Glomerular visceral epithelial cell (primary cell): ENCODE data around the gene STX4.

Experiments
- DNase-seq: peaks from one replicate; pipeline ENCODE4 v3.0.0-alpha.2; 2016; ENCODE audit errors: extremely low spot score

The STX4 gene

DNA sequence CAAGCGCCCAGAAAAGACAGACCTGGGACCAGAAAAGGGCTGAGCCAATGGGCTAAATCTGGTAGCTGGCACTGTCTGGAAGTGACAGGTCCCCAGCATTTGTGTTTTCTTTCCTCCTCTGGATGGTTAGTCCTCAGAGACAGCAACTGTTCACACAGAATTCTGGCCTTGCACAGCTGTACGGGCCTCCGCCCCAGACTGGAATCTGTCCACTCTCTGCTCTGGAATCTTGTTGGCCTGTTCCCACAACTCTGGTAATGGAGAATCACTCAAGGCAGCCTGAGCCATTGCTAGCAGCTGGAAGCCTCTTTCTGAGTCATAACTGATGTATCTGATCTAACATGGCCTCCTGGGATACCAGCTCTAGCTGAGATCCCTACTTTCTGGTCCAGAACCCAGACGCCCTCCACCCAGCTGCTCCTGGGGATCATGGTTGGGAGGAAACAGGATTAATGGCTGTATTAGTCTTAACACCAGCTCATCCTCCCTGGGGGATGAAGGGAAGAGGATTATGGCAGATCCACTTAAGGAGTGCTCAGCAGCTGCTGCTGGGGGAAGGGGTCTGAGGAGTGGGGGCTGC is 31.6 kb downstream of the STX4 start:
- peak; percentile 65 for DNase-seq

DNA sequence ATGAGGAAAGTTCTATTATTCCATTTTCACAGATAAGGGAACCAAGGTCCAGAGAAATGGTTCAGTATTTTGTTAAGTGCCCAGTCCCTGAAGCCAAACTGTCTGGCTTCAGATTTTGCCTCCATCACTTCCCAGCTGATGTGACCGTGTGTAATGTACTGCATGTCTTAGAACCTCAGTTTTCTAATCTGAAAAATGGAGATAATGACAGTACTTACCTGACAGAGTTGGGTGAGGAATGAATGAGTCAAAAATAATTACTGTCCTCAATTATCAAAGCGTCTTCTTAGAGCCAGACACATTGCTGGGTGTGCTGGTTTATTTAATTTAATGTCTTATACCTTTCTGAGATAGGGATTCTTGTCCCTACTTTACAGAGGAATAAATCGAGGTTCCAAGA is 34.0 kb downstream of the STX4 start:
- no peak for DNase-seq

DNA sequence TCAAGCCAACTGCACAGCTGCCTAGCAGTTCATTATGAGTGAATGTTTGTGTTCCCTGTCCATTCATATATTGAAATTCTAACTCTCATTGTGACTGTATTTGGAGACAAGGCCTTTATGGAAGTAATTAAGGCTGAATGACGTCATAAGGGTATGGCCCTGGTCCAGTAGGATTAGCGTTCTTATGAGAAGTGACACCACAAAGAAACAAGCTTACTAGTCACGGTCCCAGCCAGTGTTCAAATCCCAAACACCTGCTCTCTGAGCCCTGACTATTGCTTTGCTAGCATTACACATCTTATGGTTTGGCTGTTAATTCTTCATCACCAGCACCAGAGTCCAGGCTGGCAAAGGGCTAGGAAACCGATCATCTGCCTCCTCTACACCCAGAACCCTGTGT is 38.5 kb downstream of the STX4 start:
- no peak for DNase-seq

DNA sequence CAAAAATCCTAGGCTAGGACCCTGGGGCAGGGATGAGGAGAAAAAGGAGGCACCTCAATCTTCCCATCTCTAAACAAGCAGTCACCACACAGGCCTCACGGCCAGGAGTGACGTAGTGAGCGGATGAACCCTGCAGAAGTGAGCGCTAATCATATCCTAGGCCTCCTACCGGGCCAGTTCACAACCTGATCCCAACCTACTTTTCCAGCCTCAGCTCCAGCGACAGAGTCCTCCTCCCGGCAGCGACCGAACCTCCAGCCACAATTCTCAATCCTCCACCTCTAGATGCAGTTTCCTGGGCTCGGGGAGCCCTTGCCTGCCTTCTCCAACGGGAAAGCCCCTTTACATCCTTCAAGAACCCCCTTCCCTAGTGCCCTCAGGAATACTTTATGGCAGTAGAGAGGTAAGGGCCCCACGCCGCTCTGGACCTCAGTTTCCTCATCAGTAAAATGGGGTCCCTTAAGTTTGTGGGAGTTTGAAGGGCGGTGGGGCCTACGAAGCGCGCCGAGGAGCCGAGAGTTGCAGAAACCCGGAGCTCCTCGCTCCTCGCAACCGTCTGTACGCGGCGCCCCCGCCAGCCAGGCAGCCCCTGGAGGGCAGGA is 39.3 kb downstream of the STX4 start:
- no peak for DNase-seq

DNA sequence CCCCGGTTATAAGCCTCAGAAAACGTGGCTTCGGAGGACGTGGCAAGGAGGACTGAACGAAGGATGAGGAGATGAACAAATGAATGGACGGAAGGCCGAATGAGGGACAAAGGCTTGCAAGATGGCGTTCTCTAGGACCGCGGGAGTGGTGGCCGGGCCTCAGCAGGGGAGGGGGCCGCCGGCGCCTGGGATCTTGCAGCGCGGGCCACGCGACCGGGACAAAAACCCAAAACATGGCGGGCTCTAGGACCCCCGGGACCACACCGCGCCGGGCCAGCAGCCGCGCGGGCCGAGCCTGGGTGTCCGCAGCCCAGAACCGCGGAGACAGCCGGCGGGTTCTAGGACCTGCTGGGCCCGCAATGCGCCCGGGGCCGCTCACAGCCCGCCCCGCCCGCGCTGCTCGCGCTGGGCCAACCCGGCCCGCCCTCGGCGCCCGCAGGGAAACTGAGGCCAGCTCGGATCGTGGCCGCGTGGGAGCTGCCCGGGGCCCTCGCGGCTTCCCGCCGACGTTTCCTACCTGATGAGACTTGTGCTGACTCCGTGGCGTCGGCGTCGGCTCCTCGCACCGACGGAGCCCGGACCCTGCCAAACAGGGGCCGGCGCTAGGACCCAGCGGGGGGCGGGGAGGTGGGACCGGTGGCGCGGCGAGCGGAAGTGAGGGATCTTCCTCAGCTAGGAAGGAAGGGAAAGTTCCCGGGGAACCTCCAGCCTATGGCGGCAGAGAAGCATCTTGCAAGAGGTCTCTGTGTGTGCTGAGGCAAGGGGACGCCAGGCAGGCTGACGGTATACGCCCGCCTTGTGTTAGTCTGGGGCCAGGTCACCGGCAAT is 40.0 kb downstream of the STX4 start:
- peak; percentile 83 for DNase-seq

DNA sequence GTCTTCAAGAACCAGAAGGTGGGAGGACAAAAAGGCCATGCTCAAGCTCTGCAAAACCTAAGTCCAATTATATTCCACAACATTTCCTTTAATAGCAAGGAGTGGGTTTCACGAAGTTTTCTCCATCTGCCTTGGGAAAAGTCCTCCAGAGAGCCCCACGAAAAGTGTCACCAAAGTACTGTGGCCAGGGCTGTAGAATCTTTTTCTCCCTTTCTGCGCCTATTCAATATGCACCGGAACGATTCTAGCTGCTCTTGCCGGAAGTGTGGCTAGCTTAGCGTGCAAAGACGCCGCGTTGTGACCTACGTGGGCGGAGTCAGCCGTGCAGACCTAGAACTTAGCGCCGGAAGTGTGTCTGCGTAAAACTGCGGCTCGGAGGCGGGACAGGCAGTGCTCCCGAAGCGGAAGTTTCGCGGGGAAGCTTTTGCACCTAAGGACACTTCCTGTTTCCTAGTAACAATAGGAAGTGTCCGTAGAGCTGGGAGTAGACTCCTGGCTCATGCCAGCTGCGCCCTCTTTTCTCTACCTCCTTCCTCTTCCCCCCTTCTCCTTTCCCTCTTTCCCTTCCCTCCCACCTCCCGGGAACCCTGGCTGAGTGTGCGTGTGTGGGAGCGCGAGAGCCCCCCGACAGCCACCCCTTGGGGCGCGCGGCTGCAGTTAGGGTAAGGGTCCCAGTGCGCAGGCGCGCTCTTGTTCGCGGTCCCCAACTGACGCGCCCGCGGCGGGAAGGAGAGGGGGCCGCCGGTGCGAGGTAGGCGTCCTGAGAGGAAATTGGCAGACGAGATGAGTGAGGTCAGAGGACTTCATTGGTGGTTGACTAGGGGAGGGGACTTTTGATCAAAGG is 40.8 kb downstream of the STX4 start, which contains the start of the genes ZNF646 and ZNF668:
Gene ZNF646 (plus strand): TSS at position 453 of the 844 bp plus-strand sequence. CDS start 1,903 bp downstream, outside the sequence.
Gene ZNF668 (minus strand): TSS at position 271 of the 844 bp plus-strand sequence. CDS start 9,781 bp downstream, outside the sequence.
- peak; percentile 98 for DNase-seq

DNA sequence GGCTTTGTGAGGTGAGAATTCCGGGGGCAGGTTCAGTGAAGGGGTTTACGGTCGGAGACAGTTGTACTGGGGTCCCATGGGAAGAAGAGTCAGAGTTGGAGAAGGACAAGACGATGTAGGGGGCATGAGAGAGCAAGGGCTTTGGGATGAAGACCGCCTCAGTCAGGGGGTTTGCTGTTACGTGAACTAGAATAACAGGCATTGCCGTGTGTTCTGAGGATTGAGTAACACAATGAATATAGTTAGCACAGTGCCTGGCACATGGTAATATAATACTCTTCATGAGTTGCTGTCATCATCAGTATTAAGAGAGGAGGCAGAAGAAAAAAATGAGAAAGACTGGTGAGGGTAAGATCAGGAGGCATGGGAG is 41.4 kb downstream of the STX4 start:
- DNase-seq: no peak

DNA sequence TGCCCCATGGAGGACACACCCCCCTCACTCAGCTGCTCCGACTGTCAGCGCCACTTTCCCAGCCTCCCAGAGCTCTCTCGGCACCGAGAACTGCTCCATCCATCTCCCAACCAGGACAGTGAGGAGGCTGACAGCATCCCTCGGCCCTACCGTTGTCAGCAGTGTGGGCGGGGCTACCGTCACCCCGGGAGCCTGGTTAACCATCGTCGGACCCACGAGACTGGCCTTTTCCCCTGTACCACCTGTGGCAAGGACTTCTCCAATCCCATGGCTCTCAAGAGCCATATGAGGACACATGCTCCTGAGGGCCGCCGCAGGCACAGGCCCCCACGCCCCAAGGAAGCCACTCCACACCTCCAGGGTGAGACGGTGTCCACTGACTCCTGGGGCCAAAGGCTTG is 43.0 kb downstream of the STX4 start:
- DNase-seq: no peak

DNA sequence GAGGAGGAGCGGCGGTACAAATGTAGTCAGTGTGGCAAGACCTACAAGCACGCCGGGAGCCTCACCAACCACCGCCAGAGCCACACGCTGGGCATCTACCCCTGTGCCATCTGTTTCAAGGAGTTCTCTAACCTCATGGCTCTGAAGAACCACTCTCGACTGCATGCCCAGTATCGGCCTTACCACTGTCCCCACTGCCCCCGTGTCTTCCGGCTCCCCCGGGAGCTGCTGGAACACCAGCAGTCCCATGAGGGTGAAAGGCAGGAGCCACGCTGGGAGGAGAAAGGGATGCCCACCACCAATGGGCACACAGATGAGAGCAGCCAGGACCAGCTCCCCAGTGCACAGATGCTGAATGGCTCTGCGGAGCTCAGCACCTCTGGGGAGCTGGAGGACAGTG is 43.7 kb downstream of the STX4 start:
- DNase-seq: no peak

DNA sequence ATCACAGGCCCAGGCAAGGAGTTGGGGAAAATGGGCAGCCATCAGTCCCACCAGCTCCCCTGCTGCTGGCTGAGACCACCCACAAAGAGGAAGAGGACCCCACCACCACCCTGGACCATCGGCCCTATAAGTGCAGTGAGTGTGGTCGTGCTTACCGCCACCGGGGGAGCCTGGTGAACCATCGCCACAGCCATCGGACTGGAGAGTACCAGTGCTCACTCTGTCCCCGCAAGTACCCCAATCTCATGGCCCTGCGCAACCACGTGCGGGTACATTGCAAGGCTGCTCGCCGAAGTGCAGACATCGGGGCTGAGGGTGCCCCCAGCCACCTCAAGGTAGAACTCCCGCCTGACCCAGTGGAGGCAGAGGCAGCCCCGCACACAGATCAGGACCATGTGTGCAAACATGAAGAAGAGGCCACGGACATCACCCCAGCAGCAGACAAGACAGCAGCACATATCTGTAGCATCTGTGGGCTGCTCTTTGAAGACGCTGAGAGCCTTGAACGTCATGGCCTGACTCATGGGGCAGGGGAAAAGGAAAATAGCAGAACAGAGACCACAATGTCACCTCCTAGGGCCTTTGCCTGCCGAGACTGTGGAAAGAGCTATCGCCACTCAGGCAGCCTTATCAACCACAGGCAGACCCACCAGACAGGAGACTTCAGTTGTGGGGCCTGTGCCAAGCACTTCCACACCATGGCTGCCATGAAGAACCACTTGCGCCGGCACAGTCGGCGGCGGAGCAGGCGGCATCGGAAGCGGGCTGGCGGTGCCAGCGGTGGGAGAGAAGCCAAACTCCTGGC is 44.4 kb downstream of the STX4 start:
- DNase-seq: no peak

DNA sequence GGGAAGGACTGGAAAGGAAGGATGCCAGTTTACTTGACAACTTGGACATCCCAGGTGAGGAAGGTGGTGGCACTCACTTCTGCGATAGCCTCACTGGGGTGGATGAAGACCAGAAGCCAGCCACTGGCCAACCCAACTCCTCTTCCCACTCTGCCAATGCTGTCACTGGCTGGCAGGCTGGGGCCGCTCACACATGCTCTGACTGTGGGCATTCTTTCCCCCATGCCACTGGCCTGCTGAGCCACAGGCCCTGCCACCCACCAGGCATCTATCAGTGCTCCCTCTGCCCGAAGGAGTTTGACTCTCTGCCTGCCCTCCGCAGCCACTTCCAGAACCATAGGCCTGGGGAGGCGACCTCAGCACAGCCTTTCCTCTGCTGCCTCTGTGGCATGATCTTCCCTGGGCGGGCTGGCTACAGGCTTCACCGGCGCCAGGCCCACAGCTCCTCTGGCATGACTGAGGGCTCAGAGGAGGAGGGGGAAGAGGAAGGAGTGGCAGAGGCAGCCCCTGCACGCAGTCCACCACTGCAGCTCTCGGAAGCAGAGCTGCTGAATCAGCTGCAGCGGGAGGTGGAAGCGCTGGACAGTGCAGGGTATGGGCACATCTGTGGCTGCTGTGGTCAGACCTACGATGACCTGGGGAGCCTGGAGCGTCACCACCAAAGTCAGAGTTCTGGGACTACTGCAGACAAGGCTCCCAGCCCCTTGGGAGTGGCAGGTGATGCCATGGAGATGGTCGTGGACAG is 45.4 kb downstream of the STX4 start:
- DNase-seq: no peak

DNA sequence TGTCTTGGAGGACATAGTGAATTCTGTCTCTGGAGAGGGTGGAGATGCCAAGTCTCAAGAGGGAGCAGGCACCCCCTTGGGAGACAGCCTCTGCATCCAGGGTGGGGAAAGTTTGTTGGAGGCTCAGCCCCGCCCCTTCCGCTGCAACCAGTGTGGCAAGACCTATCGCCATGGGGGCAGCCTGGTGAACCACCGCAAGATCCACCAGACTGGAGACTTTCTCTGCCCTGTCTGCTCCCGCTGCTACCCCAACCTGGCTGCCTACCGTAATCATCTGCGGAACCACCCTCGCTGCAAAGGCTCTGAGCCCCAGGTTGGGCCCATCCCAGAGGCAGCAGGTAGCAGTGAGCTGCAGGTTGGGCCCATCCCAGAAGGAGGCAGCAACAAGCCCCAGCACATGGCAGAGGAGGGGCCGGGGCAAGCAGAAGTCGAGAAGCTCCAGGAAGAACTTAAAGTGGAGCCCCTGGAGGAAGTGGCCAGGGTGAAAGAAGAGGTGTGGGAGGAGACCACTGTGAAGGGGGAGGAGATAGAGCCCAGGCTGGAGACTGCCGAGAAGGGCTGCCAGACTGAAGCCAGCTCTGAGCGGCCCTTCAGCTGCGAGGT is 46.1 kb downstream of the STX4 start:
- no peak for DNase-seq

DNA sequence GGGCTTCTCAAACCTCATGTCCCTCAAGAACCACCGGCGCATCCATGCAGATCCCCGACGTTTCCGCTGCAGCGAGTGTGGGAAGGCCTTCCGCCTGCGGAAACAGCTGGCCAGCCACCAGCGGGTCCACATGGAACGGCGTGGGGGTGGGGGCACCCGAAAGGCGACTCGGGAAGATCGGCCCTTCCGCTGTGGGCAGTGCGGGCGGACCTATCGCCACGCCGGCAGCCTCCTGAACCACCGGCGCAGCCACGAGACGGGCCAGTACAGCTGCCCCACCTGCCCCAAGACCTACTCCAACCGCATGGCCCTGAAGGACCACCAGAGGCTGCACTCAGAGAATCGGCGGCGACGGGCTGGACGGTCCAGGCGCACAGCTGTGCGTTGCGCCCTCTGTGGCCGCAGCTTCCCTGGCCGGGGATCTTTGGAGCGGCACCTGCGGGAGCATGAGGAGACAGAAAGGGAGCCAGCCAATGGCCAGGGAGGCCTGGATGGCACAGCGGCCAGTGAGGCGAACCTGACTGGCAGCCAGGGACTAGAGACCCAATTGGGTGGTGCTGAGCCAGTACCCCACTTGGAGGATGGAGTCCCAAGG is 46.8 kb downstream of the STX4 start:
- no peak for DNase-seq

DNA sequence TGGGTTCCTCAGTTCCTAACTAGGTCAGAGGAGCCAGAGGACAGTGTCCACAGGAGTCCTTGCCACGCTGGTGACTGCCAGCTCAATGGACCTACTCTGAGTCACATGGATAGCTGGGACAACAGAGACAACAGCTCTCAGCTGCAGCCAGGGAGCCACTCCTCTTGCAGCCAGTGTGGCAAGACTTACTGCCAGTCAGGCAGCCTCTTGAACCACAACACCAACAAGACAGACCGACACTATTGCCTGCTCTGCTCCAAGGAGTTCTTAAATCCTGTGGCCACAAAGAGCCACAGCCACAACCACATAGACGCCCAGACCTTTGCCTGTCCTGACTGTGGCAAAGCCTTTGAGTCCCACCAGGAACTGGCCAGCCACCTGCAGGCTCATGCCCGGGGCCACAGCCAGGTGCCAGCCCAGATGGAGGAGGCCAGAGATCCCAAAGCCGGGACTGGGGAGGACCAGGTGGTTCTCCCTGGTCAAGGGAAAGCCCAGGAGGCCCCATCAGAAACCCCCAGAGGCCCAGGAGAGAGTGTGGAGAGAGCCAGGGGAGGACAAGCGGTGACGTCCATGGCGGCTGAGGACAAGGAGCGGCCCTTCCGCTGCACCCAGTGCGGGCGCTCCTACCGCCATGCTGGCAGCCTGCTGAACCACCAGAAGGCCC is 47.5 kb downstream of the STX4 start:
- no peak for DNase-seq

DNA sequence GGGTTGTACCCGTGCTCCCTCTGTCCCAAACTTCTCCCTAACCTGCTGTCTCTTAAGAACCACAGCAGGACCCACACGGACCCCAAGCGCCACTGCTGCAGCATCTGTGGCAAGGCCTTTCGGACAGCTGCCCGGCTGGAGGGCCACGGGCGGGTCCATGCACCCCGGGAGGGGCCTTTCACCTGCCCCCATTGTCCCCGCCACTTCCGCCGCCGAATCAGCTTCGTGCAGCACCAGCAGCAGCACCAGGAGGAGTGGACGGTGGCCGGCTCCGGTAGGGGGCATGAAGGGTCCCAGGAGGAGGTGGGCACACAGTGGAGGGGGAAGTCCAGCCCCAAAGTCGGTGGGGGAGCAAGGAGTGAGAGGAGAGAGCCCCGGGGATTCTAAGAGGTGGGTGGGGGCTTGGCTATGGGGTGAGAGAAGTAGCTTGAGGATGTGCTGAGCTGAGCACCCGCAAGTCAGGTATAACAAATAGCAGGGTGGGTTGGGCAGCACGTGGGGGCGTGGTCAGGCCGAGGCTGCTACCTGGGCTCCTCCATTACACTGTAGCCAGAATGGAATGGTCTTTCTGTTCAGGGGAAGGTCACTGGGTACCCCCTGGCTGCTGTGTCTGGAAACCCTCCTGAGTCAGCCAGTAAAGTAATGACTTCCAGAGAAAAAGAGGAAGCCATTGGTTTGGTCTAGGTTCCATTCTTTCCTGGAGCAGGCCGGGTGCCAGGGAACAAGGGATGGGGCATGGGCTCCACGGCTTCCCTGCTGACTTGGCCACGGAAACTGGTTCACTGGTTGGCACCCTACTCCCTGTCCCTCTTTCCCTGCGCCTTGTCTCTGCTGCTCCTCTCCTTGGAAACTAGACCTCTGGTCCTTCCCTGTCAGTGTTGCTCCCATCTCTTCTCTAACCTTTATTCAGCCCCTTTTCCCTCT is 48.3 kb downstream of the STX4 start:
- DNase-seq: no peak

DNA sequence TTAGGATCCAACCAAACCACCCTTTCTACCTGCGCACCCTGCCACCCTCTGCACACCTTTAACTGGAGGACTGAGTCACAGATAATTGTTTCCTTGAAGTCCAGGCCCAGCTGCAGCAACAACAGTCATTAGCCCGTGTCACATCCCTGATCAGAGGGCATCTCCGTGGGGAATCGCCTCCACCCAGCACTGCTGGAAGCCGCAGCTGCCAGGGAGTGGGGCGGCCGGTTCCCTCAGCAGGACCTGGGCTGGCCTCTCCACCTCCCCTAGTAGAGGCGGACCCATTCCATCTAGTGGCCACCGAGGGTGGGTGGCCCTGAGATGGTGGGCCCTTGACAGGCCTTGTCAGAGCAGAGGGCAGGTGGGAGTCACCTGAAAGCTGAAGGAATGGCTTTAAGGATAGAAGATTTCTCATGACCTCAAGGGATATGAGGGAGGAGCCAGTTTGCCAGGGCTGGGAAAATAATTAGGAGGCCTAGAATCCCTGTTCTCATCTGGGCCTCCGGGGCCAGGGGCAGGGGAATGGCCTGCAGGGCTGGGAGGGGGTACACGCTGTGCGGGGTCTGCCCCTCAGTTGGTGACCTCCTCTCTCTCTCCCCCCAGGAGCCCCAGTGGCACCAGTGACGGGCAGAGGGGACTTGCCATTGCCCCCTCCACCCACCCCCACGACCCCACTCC is 49.1 kb downstream of the STX4 start:
- DNase-seq: no peak

DNA sequence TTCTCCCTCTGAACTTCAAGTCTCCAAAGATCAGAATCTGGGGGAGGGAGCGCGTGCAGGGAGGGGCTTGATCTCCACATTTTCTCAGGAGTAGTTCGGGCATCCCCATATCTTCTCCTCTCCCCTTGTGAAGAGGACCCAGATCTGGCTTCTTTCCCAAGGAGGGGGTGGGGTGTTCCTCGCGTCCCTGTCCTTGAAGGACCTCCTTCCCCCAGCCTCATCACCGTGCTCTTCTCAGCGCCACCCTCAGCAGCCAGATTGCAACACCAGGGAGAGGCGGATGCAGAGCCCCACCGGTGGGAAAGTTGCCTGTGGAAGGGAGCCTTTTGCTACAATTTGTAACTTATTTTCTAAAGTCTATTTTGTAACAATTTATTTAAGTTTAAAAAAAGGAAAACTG is 49.7 kb downstream of the STX4 start:
- DNase-seq: no peak
